HepG2 (cell line): Measurements from ENCODE around the gene EIF2S2. TPM values are rescaled to one million over a fixed set of nuclear protein-coding genes. Genes with fewer than 3 reads are reported as not detected.

Experiments
- ATAC-seq: fragments of 200-7000 bp; cut with Tn5 transposase; 3 replicates; pipeline ENCODE4 v1.9.1; 2020; ENCODE audit warnings: mild to moderate bottlenecking, moderate library complexity
- BruUV-seq: library from RNA; stranded (reverse); fragments of 400-500 nt; replicated peaks from 2 replicates; lab custom pipeline; 2021; lab: Mats Ljungman, UMichigan
- CTCF ChIA-PET: fragments of 300-600 bp; formaldehyde crosslinking; extraction: SDS; loops from one replicate; lab custom pipeline; 2021; ENCODE audit warnings: low total read pairs, inconsistent platforms, low intra/inter-chr PET ratio; lab: Yijun Ruan, JAX
- POLR2A ChIA-PET: fragments of 350-600 bp; sonication (Branson Sonifier 250); formaldehyde crosslinking; loops from one replicate; lab custom pipeline; 2020; ENCODE audit warnings: antibody characterized with exemption, inconsistent platforms; lab: Yijun Ruan, JAX
- DNase-seq: peaks from one replicate; pipeline ENCODE4 v3.0.0-alpha.2; 2015; ENCODE audit warnings: low spot score
- FAIRE-seq: peaks from 3 replicates; lab custom pipeline; 2011; peaks lifted over from hg19 to GRCh38; lab: Jason Lieb, UNC
- H2AFZ ChIP-seq: one replicate; pipeline ENCODE4 v1.6.1; 2011; ENCODE audit warnings: low read length, inconsistent platforms
- H3K27ac ChIP-seq: fragments of 300-600 bp; 3 replicates; pipeline ENCODE4 v1.8.0; 2011; ENCODE audit warnings: mixed run types, mild to moderate bottlenecking, mixed read lengths, low read length, inconsistent platforms; ENCODE audit not compliant: insufficient read depth; ENCODE audit errors: extremely low read length
- H3K27me3 ChIP-seq, 2 experiments: fragments of 200-600 bp in 1 of 2; 2 replicates in 1 of 2; 3 replicates in 1 of 2; pipeline versions ENCODE4 v1.6.0 to v1.8.0; 2011; ENCODE audit warnings: low read length in 2 of 2, mild to moderate bottlenecking in 2 of 2, moderate library complexity in 2 of 2, inconsistent platforms in 1 of 2; ENCODE audit not compliant: insufficient read depth in 2 of 2, control insufficient read depth in 1 of 2
- H3K36me3 ChIP-seq, 2 experiments: fragments of 200-600 bp in 1 of 2; replicated peaks in 1 of 2; 2 replicates in 1 of 2; 3 replicates in 1 of 2; pipeline versions ENCODE4 v1.5.1 to v1.8.0; 2011; ENCODE audit warnings: low read length in 2 of 2, inconsistent platforms in 1 of 2; ENCODE audit not compliant: insufficient read depth in 2 of 2, control insufficient read depth in 1 of 2
- H3K4me1 ChIP-seq: 2 replicates; pipeline ENCODE4 v1.5.1; 2012; ENCODE audit warnings: low read length, inconsistent platforms; ENCODE audit not compliant: insufficient read depth
- H3K4me2 ChIP-seq: 2 replicates; pipeline ENCODE4 v1.6.0; 2011; ENCODE audit warnings: low read depth, low read length, inconsistent platforms
- H3K4me3 ChIP-seq, 3 experiments: fragments of 200-600 bp in 1 of 3; sonication (generic), shearing (Covaris generic) in 1 of 3; replicated peaks in 1 of 3; 2 replicates each; pipeline ENCODE4 v1.5.1; 2011 to 2016; ENCODE audit warnings: low read length in 3 of 3, inconsistent platforms in 2 of 3, low read depth in 2 of 3, mild to moderate bottlenecking in 2 of 3, control low read depth in 1 of 3, mixed read lengths in 1 of 3; ENCODE audit not compliant: insufficient read depth in 1 of 3
- H3K79me2 ChIP-seq: one replicate; pipeline ENCODE4 v1.6.1; 2011; ENCODE audit warnings: low read length, inconsistent platforms; ENCODE audit not compliant: insufficient read depth
- H3K9ac ChIP-seq: 2 replicates; pipeline ENCODE4 v1.6.0; 2011; ENCODE audit warnings: mild to moderate bottlenecking, low read depth, low read length, inconsistent platforms; ENCODE audit not compliant: insufficient read depth
- H3K9me3 ChIP-seq: 2 replicates; pipeline ENCODE4 v1.5.1; 2012; ENCODE audit warnings: mild to moderate bottlenecking, low read length
- H4K20me1 ChIP-seq: 2 replicates; pipeline ENCODE4 v1.6.0; 2011; ENCODE audit warnings: inconsistent platforms, mild to moderate bottlenecking, low read length, moderate library complexity; ENCODE audit not compliant: insufficient read depth
- ASH2L ChIP-seq: fragments of 300-600, 200-600 bp; sonication (generic); IDR thresholded peaks from 2 replicates; pipeline ENCODE4 v1.7.0; 2017; ENCODE audit warnings: low read depth, mild to moderate bottlenecking, moderate library complexity, mixed read lengths, low read length; ENCODE audit not compliant: insufficient read length
- CAMTA2 ChIP-seq: sonication (generic); formaldehyde crosslinking; IDR thresholded peaks from 2 replicates; pipeline ENCODE4 v1.4.0; 2020; ENCODE audit warnings: mild to moderate bottlenecking, missing genetic modification reagents, borderline replicate concordance
- HIVEP1 ChIP-seq: sonication (generic); formaldehyde crosslinking; IDR thresholded peaks from 2 replicates; pipeline ENCODE4 v1.4.0; 2020; ENCODE audit warnings: mild to moderate bottlenecking, missing genetic modification reagents
- ISL2 ChIP-seq: sonication (generic); formaldehyde crosslinking; IDR thresholded peaks from 2 replicates; pipeline ENCODE4 v1.5.0; 2020; ENCODE audit warnings: missing genetic modification reagents
- KDM4B ChIP-seq: sonication (generic); formaldehyde crosslinking; IDR thresholded peaks from 2 replicates; pipeline ENCODE4 v1.4.0; 2020; ENCODE audit warnings: missing genetic modification reagents
- KLF15 ChIP-seq: sonication (generic); formaldehyde crosslinking; IDR thresholded peaks from 2 replicates; pipeline ENCODE4 v1.8.1; 2023; ENCODE audit warnings: borderline replicate concordance, mild to moderate bottlenecking, inconsistent platforms, missing genetic modification reagents, mixed read lengths
- MATR3 ChIP-seq: sonication (generic); formaldehyde crosslinking; IDR thresholded peaks from 2 replicates; pipeline ENCODE4 v1.4.0; 2020; ENCODE audit warnings: missing genetic modification reagents
- MBD4 ChIP-seq: IDR thresholded peaks from 2 replicates; pipeline ENCODE4 v1.6.1; 2012; ENCODE audit warnings: low read length, inconsistent platforms, borderline replicate concordance
- PCBP2 ChIP-seq: fragments of 200-400 bp; formaldehyde crosslinking; optimal IDR thresholded peaks from 2 replicates; pipeline ENCODE3; 2018; ENCODE audit warnings: low read length, low read depth; ENCODE audit not compliant: poor library complexity, severe bottlenecking
- YY1 ChIP-seq: IDR thresholded peaks from 2 replicates; pipeline ENCODE4 v1.6.1; 2011; ENCODE audit warnings: low read length, low read depth, moderate library complexity, mild to moderate bottlenecking; ENCODE audit not compliant: insufficient read depth, insufficient replicate concordance
- ZNF136 ChIP-seq: sonication (generic); formaldehyde crosslinking; IDR thresholded peaks from 2 replicates; pipeline ENCODE4 v1.8.1; 2022; ENCODE audit warnings: low read depth, mild to moderate bottlenecking, moderate library complexity, missing genetic modification reagents
- ZNF292 ChIP-seq: sonication (generic); formaldehyde crosslinking; IDR thresholded peaks from 2 replicates; pipeline ENCODE4 v1.8.1; 2022; ENCODE audit warnings: mild to moderate bottlenecking, low read depth, missing genetic modification reagents, borderline replicate concordance
- ZNF44 ChIP-seq: sonication (generic); formaldehyde crosslinking; IDR thresholded peaks from 2 replicates; pipeline ENCODE4 v1.5.1; 2020; ENCODE audit warnings: mild to moderate bottlenecking, missing genetic modification reagents
- WGBS: methylation state at CpG from one replicate; pipeline ENCODE4 v1.1.6; 2017; ENCODE audit warnings: low lambda C conversion rate; 5-methylcytosine and 5-hydroxymethylcytosine counted together
- in situ Hi-C: cut with HindIII; loops from 2 replicates; pipeline ENCODE4 v1.10.0; 2017; ENCODE audit warnings: low pct_unique_long_range_greater_than_20kb; ENCODE audit not compliant: extremely low pct_ligation_motif_present
- intact Hi-C: fragments of 100-400 bp; cut with micrococcal nuclease; formaldehyde crosslinking; loops from one replicate; pipeline ENCODE4 v1.10.0; 2022; ENCODE audit not compliant: unreplicated experiment
- polyA plus RNA-seq, 8 experiments: library from polyadenylated mRNA; depleted of rRNA in 3 of 8; stranded (reverse) in 7 of 8; unstranded in 1 of 8; fragments of >200 nt; fragmentation: Illumina TruSeq in 4 of 8; extraction: Trizol in 4 of 8; gene quantifications; 2 replicates each; pipeline versions ENCODE4 v1.2.1 to v1.2.3, GENCODE V29; 2011 to 2016; ENCODE audit warnings: low read depth in 4 of 8, missing spikeins in 1 of 8, mixed read lengths in 1 of 8; ENCODE audit not compliant: insufficient read depth in 1 of 8
- total RNA-seq, 5 experiments: library from RNA; depleted of rRNA; stranded (reverse); fragments of >200 nt; fragmentation: Illumina TruSeq; extraction: Trizol; gene quantifications; 2 replicates each; pipeline ENCODE4 v1.2.3, GENCODE V29; 2016; ENCODE audit warnings: low read depth in 1 of 5
- TF ChIP-seq, protein P1 (sequence below): sonication (generic); formaldehyde crosslinking; IDR thresholded peaks from 2 replicates; pipeline ENCODE4 v1.5.1; 2020; ENCODE audit warnings: mild to moderate bottlenecking, missing genetic modification reagents, moderate library complexity
- TF ChIP-seq, protein P2 (sequence below): sonication (generic); formaldehyde crosslinking; IDR thresholded peaks from 2 replicates; pipeline ENCODE4 v1.4.0; 2020; ENCODE audit warnings: missing genetic modification reagents, borderline replicate concordance
- TF ChIP-seq, protein P3 (sequence below): sonication (generic); formaldehyde crosslinking; IDR thresholded peaks from 2 replicates; pipeline ENCODE4 v1.4.0; 2020; ENCODE audit warnings: mild to moderate bottlenecking, low read depth, missing genetic modification reagents
- TF ChIP-seq, protein P4 (sequence below): sonication (generic); formaldehyde crosslinking; IDR thresholded peaks from 2 replicates; pipeline ENCODE4 v1.8.1; 2022; ENCODE audit warnings: low read depth, mild to moderate bottlenecking, missing genetic modification reagents
- TF ChIP-seq, protein P5 (sequence below): sonication (generic); formaldehyde crosslinking; IDR thresholded peaks from 2 replicates; pipeline ENCODE4 v1.8.0; 2022; ENCODE audit warnings: missing genetic modification reagents, mild to moderate bottlenecking, inconsistent platforms, borderline replicate concordance

Gene EIF2S2
- total and polyA plus RNA-seq, 2 of the 13 experiments (the other 11 are each of a cell fraction or from before 2014, with no cell fraction given) = 126 to 213 TPM

DNA sequence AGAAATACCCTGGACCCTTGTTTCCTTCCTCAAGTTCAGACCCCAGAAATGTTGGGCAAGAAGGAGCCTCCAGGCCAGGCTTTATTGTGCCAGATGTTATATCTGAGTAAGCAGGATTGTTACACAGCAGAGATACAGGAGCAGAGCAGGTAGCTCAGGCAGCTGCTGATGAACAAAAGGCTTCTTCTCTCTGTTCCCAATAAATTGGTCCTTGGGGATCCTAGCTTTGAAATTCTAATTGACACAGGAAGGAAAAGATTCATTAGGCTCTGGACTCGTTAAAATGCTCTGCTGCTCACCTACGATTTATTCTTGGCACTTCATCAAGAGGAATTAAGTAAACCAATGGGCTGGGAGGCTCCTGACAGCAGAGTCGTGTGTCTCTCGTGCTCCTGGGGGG is 64.1 kb downstream of the EIF2S2 start:
- Histone ChIP-seq H3K9ac (no peak overlapping the region), H3K4me3 (no peak overlapping the region), H3K79me2 (peaks cover 94% of the 10 kb centered on the region), H3K4me1 (peaks cover 81% of the 10 kb centered on the region), H4K20me1 (peaks cover 75% of the 10 kb centered on the region), H3K4me2 (no peak overlapping the region), H3K36me3 (peaks cover 6 to 29% of the 10 kb centered on the region in 2 experiments), H2AFZ (no peak overlapping the region), H3K27me3 (no peaks in the 10 kb centered on the region), H3K27ac (no peak overlapping the region), H3K9me3 (no peaks in the 10 kb centered on the region)
- DNase-seq (no peak), ATAC-seq (no peak), FAIRE-seq (no peak)
- no TSS peak for BruUV-seq
- ChIA-PET POLR2A (interaction anchor here (1.3 kb wide), 1 partner anchor 54 kb away, joined by 4 read pairs; the partner anchor contains the start of gene RALY), CTCF (no interaction called here)
- 97% methylated on average over 4 of the region's 4 CpGs for WGBS
- in situ Hi-C loops (no loop called here), intact Hi-C loops (loop anchor here (1.0 kb wide), 1 partner anchor 35 kb away; no protein-coding TSS in a partner anchor)
- TF ChIP-seq ZNF44 (CRISPR knock-in tag) (no peak), KLF15 (CRISPR knock-in tag) (no peak), PCBP2 (no peak), HIVEP1 (CRISPR knock-in tag) (no peak), ASH2L (no peak), ISL2 (no peak), KDM4B (CRISPR knock-in tag) (no peak), ZNF292 (CRISPR knock-in tag) (no peak), MBD4 (no peak), MATR3 (CRISPR knock-in tag) (no peak), YY1 (no peak), CAMTA2 (CRISPR knock-in tag) (no peak), ZNF136 (no peak)
- TF ChIP-seq, protein P1, sequence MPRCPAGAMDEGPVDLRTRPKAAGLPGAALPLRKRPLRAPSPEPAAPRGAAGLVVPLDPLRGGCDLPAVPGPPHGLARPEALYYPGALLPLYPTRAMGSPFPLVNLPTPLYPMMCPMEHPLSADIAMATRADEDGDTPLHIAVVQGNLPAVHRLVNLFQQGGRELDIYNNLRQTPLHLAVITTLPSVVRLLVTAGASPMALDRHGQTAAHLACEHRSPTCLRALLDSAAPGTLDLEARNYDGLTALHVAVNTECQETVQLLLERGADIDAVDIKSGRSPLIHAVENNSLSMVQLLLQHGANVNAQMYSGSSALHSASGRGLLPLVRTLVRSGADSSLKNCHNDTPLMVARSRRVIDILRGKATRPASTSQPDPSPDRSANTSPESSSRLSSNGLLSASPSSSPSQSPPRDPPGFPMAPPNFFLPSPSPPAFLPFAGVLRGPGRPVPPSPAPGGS (CRISPR knock-in tag) = no peak
- TF ChIP-seq, protein P2, sequence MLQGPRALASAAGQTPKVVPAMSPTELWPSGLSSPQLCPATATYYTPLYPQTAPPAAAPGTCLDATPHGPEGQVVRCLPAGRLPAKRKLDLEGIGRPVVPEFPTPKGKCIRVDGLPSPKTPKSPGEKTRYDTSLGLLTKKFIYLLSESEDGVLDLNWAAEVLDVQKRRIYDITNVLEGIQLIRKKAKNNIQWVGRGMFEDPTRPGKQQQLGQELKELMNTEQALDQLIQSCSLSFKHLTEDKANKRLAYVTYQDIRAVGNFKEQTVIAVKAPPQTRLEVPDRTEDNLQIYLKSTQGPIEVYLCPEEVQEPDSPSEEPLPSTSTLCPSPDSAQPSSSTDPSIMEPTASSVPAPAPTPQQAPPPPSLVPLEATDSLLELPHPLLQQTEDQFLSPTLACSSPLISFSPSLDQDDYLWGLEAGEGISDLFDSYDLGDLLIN (CRISPR knock-in tag) = no peak
- TF ChIP-seq, protein P3, sequence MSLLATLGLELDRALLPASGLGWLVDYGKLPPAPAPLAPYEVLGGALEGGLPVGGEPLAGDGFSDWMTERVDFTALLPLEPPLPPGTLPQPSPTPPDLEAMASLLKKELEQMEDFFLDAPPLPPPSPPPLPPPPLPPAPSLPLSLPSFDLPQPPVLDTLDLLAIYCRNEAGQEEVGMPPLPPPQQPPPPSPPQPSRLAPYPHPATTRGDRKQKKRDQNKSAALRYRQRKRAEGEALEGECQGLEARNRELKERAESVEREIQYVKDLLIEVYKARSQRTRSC = no peak
- TF ChIP-seq, protein P4, sequence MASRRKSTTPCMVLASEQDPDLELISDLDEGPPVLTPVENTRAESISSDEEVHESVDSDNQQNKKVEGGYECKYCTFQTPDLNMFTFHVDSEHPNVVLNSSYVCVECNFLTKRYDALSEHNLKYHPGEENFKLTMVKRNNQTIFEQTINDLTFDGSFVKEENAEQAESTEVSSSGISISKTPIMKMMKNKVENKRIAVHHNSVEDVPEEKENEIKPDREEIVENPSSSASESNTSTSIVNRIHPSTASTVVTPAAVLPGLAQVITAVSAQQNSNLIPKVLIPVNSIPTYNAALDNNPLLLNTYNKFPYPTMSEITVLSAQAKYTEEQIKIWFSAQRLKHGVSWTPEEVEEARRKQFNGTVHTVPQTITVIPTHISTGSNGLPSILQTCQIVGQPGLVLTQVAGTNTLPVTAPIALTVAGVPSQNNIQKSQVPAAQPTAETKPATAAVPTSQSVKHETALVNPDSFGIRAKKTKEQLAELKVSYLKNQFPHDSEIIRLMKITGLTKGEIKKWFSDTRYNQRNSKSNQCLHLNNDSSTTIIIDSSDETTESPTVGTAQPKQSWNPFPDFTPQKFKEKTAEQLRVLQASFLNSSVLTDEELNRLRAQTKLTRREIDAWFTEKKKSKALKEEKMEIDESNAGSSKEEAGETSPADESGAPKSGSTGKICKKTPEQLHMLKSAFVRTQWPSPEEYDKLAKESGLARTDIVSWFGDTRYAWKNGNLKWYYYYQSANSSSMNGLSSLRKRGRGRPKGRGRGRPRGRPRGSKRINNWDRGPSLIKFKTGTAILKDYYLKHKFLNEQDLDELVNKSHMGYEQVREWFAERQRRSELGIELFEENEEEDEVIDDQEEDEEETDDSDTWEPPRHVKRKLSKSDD (CRISPR knock-in tag) = no peak
- TF ChIP-seq, protein P5, sequence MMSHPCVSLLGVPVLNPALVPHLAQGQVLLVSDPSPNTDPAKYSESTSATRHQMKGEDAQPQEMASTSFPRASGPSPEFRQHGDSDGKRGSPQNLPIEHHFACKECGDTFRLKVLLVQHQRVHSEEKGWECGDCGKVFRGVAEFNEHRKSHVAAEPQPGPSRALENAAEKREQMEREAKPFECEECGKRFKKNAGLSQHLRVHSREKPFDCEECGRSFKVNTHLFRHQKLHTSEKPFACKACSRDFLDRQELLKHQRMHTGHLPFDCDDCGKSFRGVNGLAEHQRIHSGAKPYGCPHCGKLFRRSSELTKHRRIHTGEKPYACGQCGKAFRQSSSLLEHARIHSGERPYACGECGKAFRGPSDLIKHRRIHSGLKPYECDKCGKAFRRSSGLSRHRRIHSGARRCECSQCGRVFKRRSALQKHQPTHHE = no peak
